Panc1 (cell line): Measurements from ENCODE around the gene SMURF1.

Experiments
- POLR2AphosphoS5 ChIP-seq: IDR thresholded peaks from 2 replicates; pipeline ENCODE4 v1.6.1; 2012; ENCODE audit warnings: mild to moderate bottlenecking, low read depth, low read length, moderate library complexity
- REST ChIP-seq, 2 experiments: IDR thresholded peaks; 2 replicates each; pipeline ENCODE4 v1.6.1; 2011 to 2012; ENCODE audit warnings: low read depth in 2 of 2, control low read depth in 1 of 2, low read length in 1 of 2, mild to moderate bottlenecking in 1 of 2, moderate library complexity in 1 of 2; ENCODE audit not compliant: insufficient read depth in 1 of 2
- SIN3A ChIP-seq: IDR thresholded peaks from 2 replicates; pipeline ENCODE4 v1.6.1; 2012; ENCODE audit warnings: low read depth, mild to moderate bottlenecking, low read length, moderate library complexity, borderline replicate concordance; ENCODE audit not compliant: insufficient read depth
- TF ChIP-seq, protein P1 (sequence below): fragments of 450-650 bp; IDR thresholded peaks from 2 replicates; pipeline ENCODE4 v1.5.1; 2017; ENCODE audit warnings: mild to moderate bottlenecking

- TF ChIP-seq POLR2AphosphoS5 (no peak), SIN3A (no peak), REST (IDR thresholded peaks at IDR 0.05; ENCODE audit: insufficient read depth in 1 of 2, low read depth in 2 of 2, low read length in 1 of 2) (no peak)
- TF ChIP-seq, protein P1, sequence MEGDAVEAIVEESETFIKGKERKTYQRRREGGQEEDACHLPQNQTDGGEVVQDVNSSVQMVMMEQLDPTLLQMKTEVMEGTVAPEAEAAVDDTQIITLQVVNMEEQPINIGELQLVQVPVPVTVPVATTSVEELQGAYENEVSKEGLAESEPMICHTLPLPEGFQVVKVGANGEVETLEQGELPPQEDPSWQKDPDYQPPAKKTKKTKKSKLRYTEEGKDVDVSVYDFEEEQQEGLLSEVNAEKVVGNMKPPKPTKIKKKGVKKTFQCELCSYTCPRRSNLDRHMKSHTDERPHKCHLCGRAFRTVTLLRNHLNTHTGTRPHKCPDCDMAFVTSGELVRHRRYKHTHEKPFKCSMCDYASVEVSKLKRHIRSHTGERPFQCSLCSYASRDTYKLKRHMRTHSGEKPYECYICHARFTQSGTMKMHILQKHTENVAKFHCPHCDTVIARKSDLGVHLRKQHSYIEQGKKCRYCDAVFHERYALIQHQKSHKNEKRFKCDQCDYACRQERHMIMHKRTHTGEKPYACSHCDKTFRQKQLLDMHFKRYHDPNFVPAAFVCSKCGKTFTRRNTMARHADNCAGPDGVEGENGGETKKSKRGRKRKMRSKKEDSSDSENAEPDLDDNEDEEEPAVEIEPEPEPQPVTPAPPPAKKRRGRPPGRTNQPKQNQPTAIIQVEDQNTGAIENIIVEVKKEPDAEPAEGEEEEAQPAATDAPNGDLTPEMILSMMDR = no peak
Measured at GRCh38 chr7:99109108-99110051, 34.5 kb downstream of the SMURF1 start.
